GM12878 (cell line): ENCODE data around the gene CATSPERZ. TPM values are rescaled to one million over a fixed set of nuclear protein-coding genes. Genes with fewer than 3 reads are reported as not detected.
"Not testable (repeated sequence)": the region's sequence is repeated elsewhere in the genome, so short reads cannot be mapped to it uniquely, and the experiment has no call there.

Experiments used
- ATAC-seq: fragments of 200-7000 bp; cut with Tn5 transposase; 3 replicates; pipeline ENCODE4 v1.9.1; 2020; ENCODE audit warnings: mild to moderate bottlenecking, moderate library complexity
- BruUV-seq: library from RNA; stranded (reverse); fragments of 400-500 nt; replicated peaks from 2 replicates; lab custom pipeline; 2021; lab: Mats Ljungman, UMichigan
- CTCF ChIA-PET: fragments of 300-600 bp; sonication (Branson Sonifier 250); formaldehyde crosslinking; extraction: SDS; loops from one replicate; lab custom pipeline; 2021; ENCODE audit warnings: inconsistent platforms; lab: Yijun Ruan, JAX
- POLR2A ChIA-PET: fragments of 350-600 bp; formaldehyde crosslinking; extraction: SDS; loops from one replicate; lab custom pipeline; 2021; ENCODE audit warnings: inconsistent platforms; lab: Charles Lee
- RAD21 ChIA-PET: fragments of 300-600 bp; sonication (Branson Sonifier 250); formaldehyde crosslinking; loops from one replicate; lab custom pipeline; 2023; ENCODE audit warnings: antibody characterized with exemption; ENCODE audit not compliant: unreplicated experiment; lab: Charles Lee
- SMC1A ChIA-PET: fragments of 300-600 bp; sonication (Branson Sonifier 250); formaldehyde crosslinking; loops from one replicate; lab custom pipeline; 2023; ENCODE audit not compliant: unreplicated experiment, uncharacterized antibody; lab: Charles Lee
- DNase-seq: peaks from one replicate; pipeline ENCODE4 v3.0.0-alpha.2; 2011; ENCODE audit warnings: low read depth, low spot score
- FAIRE-seq: peaks from 3 replicates; lab custom pipeline; 2011; peaks lifted over from hg19 to GRCh38; lab: Jason Lieb, UNC
- H2AFZ ChIP-seq: 2 replicates; pipeline ENCODE4 v1.6.0; 2011; ENCODE audit warnings: low read depth, low read length, control low read depth; ENCODE audit not compliant: control insufficient read depth
- H3K27ac ChIP-seq: 2 replicates; pipeline ENCODE4 v1.5.1; 2011; ENCODE audit warnings: control low read depth; ENCODE audit not compliant: control insufficient read depth, insufficient read depth
- H3K27me3 ChIP-seq, 2 experiments: replicated peaks in 1 of 2; 2 replicates each; pipeline versions ENCODE4 v1.6.0 to v1.6.1; 2011; ENCODE audit warnings: low read length in 1 of 2; ENCODE audit not compliant: control insufficient read depth in 2 of 2, insufficient read depth in 2 of 2
- H3K36me3 ChIP-seq, 2 experiments: 2 replicates each; pipeline ENCODE4 v1.5.1; 2011; ENCODE audit warnings: low read length in 1 of 2; ENCODE audit not compliant: control insufficient read depth in 2 of 2, insufficient read depth in 2 of 2
- H3K4me1 ChIP-seq: 2 replicates; pipeline ENCODE4 v1.6.1; 2011; ENCODE audit warnings: mild to moderate bottlenecking, low read length, moderate library complexity, mixed read lengths; ENCODE audit not compliant: control insufficient read depth, insufficient read depth
- H3K4me2 ChIP-seq: 2 replicates; pipeline ENCODE4 v1.6.0; 2011; ENCODE audit warnings: control low read depth; ENCODE audit not compliant: control insufficient read depth, insufficient read depth
- H3K4me3 ChIP-seq: fragments of 200-600 bp; sonication (generic); 2 replicates; pipeline ENCODE4 v1.5.1; 2016
- H3K79me2 ChIP-seq: 2 replicates; pipeline ENCODE4 v1.6.0; 2011; ENCODE audit warnings: low read length; ENCODE audit not compliant: control insufficient read depth, insufficient read depth
- H3K9ac ChIP-seq: 2 replicates; pipeline ENCODE4 v1.8.0; 2011; ENCODE audit warnings: low read length, control low read depth, mixed read lengths; ENCODE audit not compliant: control insufficient read depth, insufficient read depth
- H3K9me3 ChIP-seq: replicated peaks from 3 replicates; pipeline ENCODE4 v1.5.1; 2011; ENCODE audit warnings: mild to moderate bottlenecking, low read length; ENCODE audit not compliant: control insufficient read depth, insufficient read depth
- H4K20me1 ChIP-seq: 2 replicates; pipeline ENCODE4 v1.6.0; 2011; ENCODE audit not compliant: control insufficient read depth, insufficient read depth
- CBFB ChIP-seq: IDR thresholded peaks from 2 replicates; pipeline ENCODE4 v1.6.1; 2016; ENCODE audit warnings: antibody characterized with exemption, low read depth
- CREB1 ChIP-seq: IDR thresholded peaks from 2 replicates; pipeline ENCODE4 v1.6.1; 2012; ENCODE audit warnings: low read depth, mild to moderate bottlenecking, inconsistent platforms
- FOXK2 ChIP-seq: fragments of 450-650 bp; IDR thresholded peaks from 2 replicates; pipeline ENCODE4 v1.6.1; 2017; ENCODE audit warnings: mild to moderate bottlenecking, moderate library complexity
- HDAC2 ChIP-seq: fragments of 200-600 bp; sonication (generic); IDR thresholded peaks from 2 replicates; pipeline ENCODE4 v1.6.1; 2017
- IRF4 ChIP-seq: IDR thresholded peaks from 2 replicates; pipeline ENCODE4 v1.6.1; 2011; ENCODE audit warnings: low read depth, low read length
- KDM1A ChIP-seq: fragments of 200-600 bp; sonication (generic); IDR thresholded peaks from 2 replicates; pipeline ENCODE4 v1.6.1; 2016; ENCODE audit warnings: borderline replicate concordance
- LARP7 ChIP-seq: fragments of 450-650 bp; IDR thresholded peaks from 2 replicates; pipeline ENCODE4 v1.6.1; 2017; ENCODE audit warnings: mild to moderate bottlenecking
- NRF1 ChIP-seq: conservative IDR thresholded peaks from 2 replicates; pipeline ENCODE4 v1.6.1; 2011; ENCODE audit warnings: mild to moderate bottlenecking, low read depth, low read length, improper control_type of control experiment
- RUNX3 ChIP-seq: IDR thresholded peaks from 2 replicates; pipeline ENCODE4 v1.6.1; 2012; ENCODE audit warnings: low read length, inconsistent platforms
- SIX5 ChIP-seq: IDR thresholded peaks from 2 replicates; pipeline ENCODE4 v1.6.1; 2011; ENCODE audit warnings: mild to moderate bottlenecking, low read depth, low read length, moderate library complexity; ENCODE audit not compliant: severe bottlenecking
- SMC3 ChIP-seq: IDR thresholded peaks from 2 replicates; pipeline ENCODE4 v1.6.1; 2011; ENCODE audit warnings: low read length, improper control_type of control experiment, borderline replicate concordance
- TBL1XR1 ChIP-seq: IDR thresholded peaks from 2 replicates; pipeline ENCODE4 v1.6.1; 2012; ENCODE audit warnings: low read depth, low read length, improper control_type of control experiment
- WGBS: methylation state at CpG from one replicate; pipeline ENCODE4 v1.1.6; 2016; ENCODE audit warnings: low lambda C conversion rate; ENCODE audit not compliant: insufficient replicate concordance, insufficient coverage; ENCODE audit errors: missing lambda C conversion rate; 5-methylcytosine and 5-hydroxymethylcytosine counted together
- in situ Hi-C: fragments of 300-500 bp; cut with MboI; formaldehyde crosslinking; loops from 9 replicates; pipeline ENCODE4 v1.14.3; 2018; ENCODE audit warnings: mixed read lengths
- intact Hi-C: fragments of 100-400 bp; cut with micrococcal nuclease; formaldehyde crosslinking; loops from one replicate; pipeline ENCODE4 v1.14.2; 2022; ENCODE audit not compliant: unreplicated experiment
- polyA plus RNA-seq, 11 experiments: library from polyadenylated mRNA; depleted of rRNA in 4 of 11; unstranded in 6 of 11; stranded (reverse) in 5 of 11; fragments of >200 nt; fragmentation: Nextera tagmentation in 4 of 11; fragmentation: Illumina TruSeq in 1 of 11; extraction: Ambion mirVana in 4 of 11; extraction: Trizol in 1 of 11; gene quantifications; 1 replicate in 1 of 11; 2 replicates in 10 of 11; pipeline versions ENCODE4 v1.2.1 to v1.2.3, GENCODE V29; 2011 to 2016; ENCODE audit warnings: inconsistent platforms in 2 of 11, missing spikeins in 2 of 11, low read depth in 1 of 11
- total RNA-seq, 4 experiments: library from RNA; depleted of rRNA in 3 of 4; stranded (reverse); fragments of >200 nt in 3 of 4; fragmentation: Illumina TruSeq in 1 of 4; extraction: Trizol in 1 of 4; gene quantifications; 2 replicates each; pipeline versions ENCODE4 v1.2.1 to v1.2.3, GENCODE V29; 2013 to 2021

The CATSPERZ gene
- total and polyA plus RNA-seq, 10 of the 15 experiments (the other 5 are each of a cell fraction or from before 2014, with no cell fraction given), result 0.12 to 0.31 TPM; not detected in 8

- Histone ChIP-seq H3K79me2 (peaks cover 13% of the 10 kb centered on the region), H3K27ac (no peak overlapping the region)
- DNase-seq (no peak), ATAC-seq (no peak)
- RAD21 ChIA-PET, result interaction anchor here (0.6 to 2.0 kb wide), 3 partner anchors 8 to 12 kb away, joined by 4 to 6 read pairs (median 4); no protein-coding TSS in a partner anchor
- in situ Hi-C loops, result no loop called here
- no TSS peak for BruUV-seq
- TF ChIP-seq NRF1 (no peak), KDM1A (no peak), IRF4 (no peak), CBFB (no peak), RUNX3 (no peak), LARP7 (no peak), HDAC2 (no peak), TBL1XR1 (no peak), SIX5 (no peak), CREB1 (no peak), SMC3 (no peak), FOXK2 (no peak)
- TF ChIP-seq, all 136 proteins: peak for 0
- Histone ChIP-seq H4K20me1 (no peaks in the 10 kb centered on the region), H3K27me3 (no peaks in the 10 kb centered on the region), H3K9me3 (no peaks in the 10 kb centered on the region; the same call in 2 of the 3 replicates), H3K36me3 (peaks cover 0 to 2% of the 10 kb centered on the region in 2 experiments; a peak in 2 of 4 replicates), H2AFZ (no peak overlapping the region), H3K4me2 (no peak overlapping the region), H3K9ac (no peak overlapping the region), H3K4me1 (peaks cover 4% of the 10 kb centered on the region; the same call in 1 of the 2 replicates), H3K4me3 (no peak overlapping the region)
- ChIA-PET SMC1A (no interaction called here), CTCF (interaction anchor here (0.7 to 3.6 kb wide), 5 partner anchors 9 to 459 kb away, joined by 3 to 19 read pairs (median 5); no protein-coding TSS in a partner anchor), POLR2A (interaction anchor here (0.6 to 1.4 kb wide), 4 partner anchors 8 to 1620 kb away, joined by 3 to 6 read pairs (median 3); no protein-coding TSS in a partner anchor)
- 63% methylated on average over 5 of the region's 5 CpGs for WGBS
- no peak for FAIRE-seq
- intact Hi-C loops, result no loop called here
Measured at GRCh38 chr11:64323373-64323772, 23.2 kb downstream of the CATSPERZ start.

GRCh38 chr11:64323984-64324383 lies 23.8 kb downstream of the CATSPERZ start:
- CTCF ChIA-PET, result interaction anchor here (0.7 to 3.6 kb wide), 5 partner anchors 8 to 458 kb away, joined by 3 to 19 read pairs (median 5); no protein-coding TSS in a partner anchor
- H3K27me3 ChIP-seq, H3K36me3 ChIP-seq, H3K4me2 ChIP-seq, H2AFZ ChIP-seq, SMC1A ChIA-PET, DNase-seq, in situ Hi-C loops, H3K4me3 ChIP-seq, H3K27ac ChIP-seq, H3K9ac ChIP-seq, H3K79me2 ChIP-seq, intact Hi-C loops, BruUV-seq, H3K4me1 ChIP-seq, H4K20me1 ChIP-seq, H3K9me3 ChIP-seq, FAIRE-seq: not testable (repeated sequence)
- POLR2A ChIA-PET, result interaction anchor here (0.6 to 1.0 kb wide), 4 partner anchors 8 to 1621 kb away, joined by 3 to 6 read pairs (median 4); no protein-coding TSS in a partner anchor
- WGBS, result 89% methylated on average over 4 of the region's 4 CpGs
- peak; percentile 14; the same call in 1 of the 3 replicates for ATAC-seq
- RAD21 ChIA-PET, result interaction anchor here (0.8 to 2.0 kb wide), 2 partner anchors 8 to 11 kb away, joined by 4 to 6 read pairs; no protein-coding TSS in a partner anchor
